K562 (cell line): Measurements from ENCODE around the gene PAFAH1B2. TPM values are rescaled to one million over a fixed set of nuclear protein-coding genes. Genes with fewer than 3 reads are reported as not detected.
"Not testable (repeated sequence)": the region's sequence is repeated elsewhere in the genome, so short reads cannot be mapped to it uniquely, and the experiment has no call there.

Experiments used
- ATAC-seq: fragments of 200-7000 bp; cut with Tn5 transposase; 3 replicates; pipeline ENCODE4 v1.9.1; 2020; ENCODE audit warnings: moderate library complexity
- BruUV-seq: library from RNA; stranded (reverse); fragments of 400-500 nt; replicated peaks from 2 replicates; lab custom pipeline; 2021; lab: Mats Ljungman, UMichigan
- CTCF ChIA-PET: fragments of 300-600 bp; formaldehyde crosslinking; extraction: SDS; loops from one replicate; lab custom pipeline; 2021; ENCODE audit warnings: low intra/inter-chr PET ratio; lab: Yijun Ruan, JAX
- POLR2A ChIA-PET: fragments of 300-600, 350-650 bp; sonication (Branson Sonifier 250); formaldehyde crosslinking; extraction: SDS; loops from one replicate; lab custom pipeline; 2021; ENCODE audit warnings: antibody characterized with exemption, inconsistent platforms; lab: Yijun Ruan, JAX
- DNase-seq, 4 experiments: peaks; one replicate each; pipeline versions ENCODE4 v3.0.0 to v3.0.0-alpha.2; 2011 to 2018; ENCODE audit warnings: low spot score in 3 of 4, mixed read lengths in 3 of 4; ENCODE audit errors: extremely low read depth in 1 of 4
- FAIRE-seq: peaks from 2 replicates; lab custom pipeline; 2011; peaks lifted over from hg19 to GRCh38; lab: Jason Lieb, UNC
- H2AFZ ChIP-seq: 2 replicates; pipeline ENCODE4 v1.6.0; 2011; ENCODE audit warnings: low read depth, low read length, control low read depth, inconsistent platforms
- H3K27ac ChIP-seq: fragments of 200-600 bp; 3 replicates; pipeline ENCODE4 v1.8.0; 2011; ENCODE audit warnings: low read depth, mild to moderate bottlenecking, control low read depth, inconsistent platforms, low read length, moderate library complexity, mixed read lengths; ENCODE audit errors: extremely low read depth
- H3K27me3 ChIP-seq, 2 experiments: fragments of 300-600 bp in 1 of 2; 2 replicates in 1 of 2; 3 replicates in 1 of 2; pipeline versions ENCODE4 v1.6.0 to v1.8.0; 2011; ENCODE audit warnings: inconsistent platforms in 2 of 2, low read length in 2 of 2, mild to moderate bottlenecking in 1 of 2, mixed read lengths in 1 of 2, moderate library complexity in 1 of 2; ENCODE audit not compliant: control insufficient read depth in 2 of 2, insufficient read depth in 2 of 2
- H3K36me3 ChIP-seq: fragments of 300-600 bp; 3 replicates; pipeline ENCODE4 v1.8.0; 2011; ENCODE audit warnings: mild to moderate bottlenecking, low read length, inconsistent platforms; ENCODE audit not compliant: control insufficient read depth, insufficient read depth
- H3K4me1 ChIP-seq, 2 experiments: fragments of 200-600 bp in 1 of 2; replicated peaks in 1 of 2; 2 replicates in 1 of 2; 3 replicates in 1 of 2; pipeline versions ENCODE4 v1.5.1 to v1.8.0; 2011; ENCODE audit warnings: inconsistent platforms in 2 of 2, low read length in 2 of 2, mild to moderate bottlenecking in 1 of 2, mixed read lengths in 1 of 2, moderate library complexity in 1 of 2; ENCODE audit not compliant: control insufficient read depth in 2 of 2, insufficient read depth in 2 of 2
- H3K4me2 ChIP-seq: 2 replicates; pipeline ENCODE4 v1.6.1; 2011; ENCODE audit warnings: low read length, control low read depth, inconsistent platforms, mixed read lengths; ENCODE audit not compliant: insufficient read depth
- H3K4me3 ChIP-seq: fragments of 200-600 bp; sonication (generic), shearing (Covaris generic); 2 replicates; pipeline ENCODE4 v1.5.1; 2016; ENCODE audit warnings: control low read depth, inconsistent platforms
- H3K79me2 ChIP-seq: fragments of 200-600 bp; 3 replicates; pipeline ENCODE4 v1.8.0; 2011; ENCODE audit warnings: low read length, inconsistent platforms; ENCODE audit not compliant: control insufficient read depth, insufficient read depth
- H3K9ac ChIP-seq, 2 experiments: 2 replicates each; pipeline versions ENCODE4 v1.6.0 to v1.6.1; 2011; ENCODE audit warnings: low read depth in 2 of 2, low read length in 2 of 2, control low read depth in 1 of 2, inconsistent platforms in 1 of 2, mild to moderate bottlenecking in 1 of 2, mixed read lengths in 1 of 2; ENCODE audit not compliant: insufficient read depth in 1 of 2
- H3K9me1 ChIP-seq: one replicate; pipeline ENCODE4 v1.6.0; 2011; ENCODE audit warnings: inconsistent platforms, mild to moderate bottlenecking, low read length, moderate library complexity; ENCODE audit not compliant: control insufficient read depth, insufficient read depth
- H3K9me3 ChIP-seq: replicated peaks from 2 replicates; pipeline ENCODE4 v1.5.1; 2011; ENCODE audit warnings: low read depth, low read length, inconsistent platforms; ENCODE audit not compliant: control insufficient read depth, insufficient read depth
- H4K20me1 ChIP-seq: replicated peaks from 2 replicates; pipeline ENCODE4 v1.6.1; 2011; ENCODE audit warnings: low read length, inconsistent platforms, mixed read lengths; ENCODE audit not compliant: control insufficient read depth, insufficient read depth
- C11orf30 ChIP-seq: fragments of 450-650 bp; IDR thresholded peaks from 2 replicates; pipeline ENCODE4 v1.6.1; 2016; ENCODE audit warnings: low read depth, mild to moderate bottlenecking
- EGR1 ChIP-seq: fragments of 450-650 bp; conservative IDR thresholded peaks from 2 replicates; pipeline ENCODE4 v1.6.1; 2017; ENCODE audit warnings: mild to moderate bottlenecking
- NFE2 ChIP-seq: IDR thresholded peaks from 2 replicates; pipeline ENCODE4 v1.6.1; 2014; ENCODE audit warnings: antibody characterized with exemption, low read depth
- NRF1 ChIP-seq, 2 experiments: fragments of 450-650 bp; IDR thresholded peaks in 1 of 2; conservative IDR thresholded peaks in 1 of 2; 2 replicates each; pipeline ENCODE4 v1.6.1; 2014; ENCODE audit warnings: mild to moderate bottlenecking in 2 of 2
- WGBS: fragments of 100-300 bp; shearing (Covaris generic); methylation state at CpG from one replicate; pipeline ENCODE4 v1.1.6; 2016; ENCODE audit warnings: low coverage, mixed read lengths; ENCODE audit not compliant: insufficient coverage; ENCODE audit errors: missing lambda C conversion rate; 5-methylcytosine and 5-hydroxymethylcytosine counted together
- in situ Hi-C: fragments of 300-500 bp; cut with MboI; formaldehyde crosslinking; loops from 4 replicates; pipeline ENCODE4 v1.15.0; 2018; ENCODE audit warnings: inconsistent platforms, mixed read lengths
- intact Hi-C: fragments of 100-400 bp; cut with micrococcal nuclease; formaldehyde crosslinking; loops from 2 replicates; pipeline ENCODE4 v1.14.2; 2022
- polyA plus RNA-seq, 8 experiments: library from polyadenylated mRNA; depleted of rRNA in 4 of 8; stranded (reverse) in 5 of 8; unstranded in 3 of 8; fragments of >200 nt; fragmentation: Nextera tagmentation in 2 of 8; fragmentation: Illumina TruSeq in 1 of 8; extraction: Ambion mirVana in 2 of 8; extraction: Trizol in 1 of 8; gene quantifications; 2 replicates each; pipeline versions ENCODE4 v1.2.1 to v1.2.3, GENCODE V29; 2011 to 2014; ENCODE audit warnings: inconsistent platforms in 1 of 8, missing spikeins in 1 of 8
- total RNA-seq, 7 experiments: library from RNA; depleted of rRNA in 6 of 7; stranded (reverse); fragments of >200 nt in 6 of 7; fragmentation: Illumina TruSeq in 2 of 7; extraction: Trizol in 2 of 7; gene quantifications; 2 replicates each; pipeline versions ENCODE4 v1.2.1 to v1.2.3, GENCODE V29; 2011 to 2021; ENCODE audit warnings: low replicate concordance in 1 of 7
- TF ChIP-seq, protein P1 (sequence below): fragments of 450-650 bp; formaldehyde crosslinking; IDR thresholded peaks from 2 replicates; pipeline ENCODE4 v1.4.0; 2022; ENCODE audit warnings: mild to moderate bottlenecking, moderate library complexity
- TF ChIP-seq, protein P2 (sequence below): sonication (generic); formaldehyde crosslinking; IDR thresholded peaks from 2 replicates; pipeline ENCODE4 v1.8.0; 2022; ENCODE audit warnings: mild to moderate bottlenecking, missing genetic modification reagents
- TF ChIP-seq, protein P3 (sequence below): IDR thresholded peaks from 2 replicates; pipeline ENCODE4 v1.6.1; 2016; ENCODE audit warnings: missing genetic modification characterization, missing compliant biosample characterization
- TF ChIP-seq, protein P4 (sequence below): fragments of 450-650 bp; IDR thresholded peaks from 2 replicates; pipeline ENCODE4 v1.6.1; 2016; ENCODE audit warnings: low read depth, mild to moderate bottlenecking, moderate library complexity

Gene PAFAH1B2
- total and polyA plus RNA-seq, 9 of the 15 experiments (the other 6 are each of a cell fraction or from before 2014, with no cell fraction given), result 27.8 to 94.7 (median 64.9) TPM

DNA sequence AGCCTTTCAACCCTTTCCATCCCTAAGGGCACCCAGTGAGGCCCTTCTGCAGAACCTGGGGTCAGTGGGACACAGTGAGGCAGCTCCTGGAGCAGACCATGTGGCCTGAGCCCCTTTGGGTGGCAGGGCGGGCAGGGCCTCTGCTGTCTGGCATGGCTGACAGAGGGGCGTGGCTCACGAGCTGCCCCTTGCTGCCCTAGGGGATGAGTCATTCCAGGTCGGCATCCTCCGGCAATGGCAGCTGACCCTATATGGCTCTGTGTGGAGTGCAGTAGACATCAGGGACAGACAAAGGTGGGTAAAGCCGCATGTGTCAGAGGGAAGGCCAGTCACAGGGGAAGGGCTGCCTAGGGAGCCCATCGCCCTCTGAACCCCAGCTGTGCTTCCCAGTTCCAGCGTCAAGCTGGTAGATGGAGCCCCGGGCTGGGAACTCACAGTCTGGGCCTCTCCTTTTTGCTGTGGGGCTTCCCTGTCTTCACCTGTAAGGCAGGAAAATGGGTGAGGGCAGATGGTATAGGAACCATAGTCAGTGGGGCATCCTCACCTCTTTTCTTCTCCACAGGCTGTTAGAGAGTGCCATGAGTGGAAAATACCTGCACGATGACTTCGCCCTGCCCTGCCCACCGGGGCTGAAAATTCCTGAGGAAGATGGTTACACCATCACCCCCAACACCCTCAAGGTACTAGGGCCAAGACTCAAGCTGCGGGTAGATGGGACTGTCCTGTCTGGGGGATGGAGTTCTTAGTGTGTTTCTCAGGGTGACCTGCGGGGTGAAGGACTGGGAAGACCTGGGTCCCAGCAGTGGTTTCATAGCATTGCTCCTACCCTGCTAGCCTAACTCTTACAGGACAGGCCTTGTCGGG lies 6.6 kb upstream of the PAFAH1B2 start:
- H3K9ac ChIP-seq, H3K9me3 ChIP-seq, H3K4me3 ChIP-seq, CTCF ChIA-PET, DNase-seq, H3K27ac ChIP-seq, H3K4me1 ChIP-seq, intact Hi-C loops, H3K36me3 ChIP-seq, BruUV-seq, H3K79me2 ChIP-seq, H3K4me2 ChIP-seq, POLR2A ChIA-PET, H3K9me1 ChIP-seq, H4K20me1 ChIP-seq, H3K27me3 ChIP-seq, H2AFZ ChIP-seq: not testable (repeated sequence)
- peak; percentile 72 for FAIRE-seq
- in situ Hi-C loops, result loop anchor here (5.0 kb wide), 1 partner anchor 70 kb away; no protein-coding TSS in a partner anchor
- ATAC-seq, result peak; percentile 25
- WGBS, result no CpG with 5 or more reads among the region's 15 CpGs

DNA sequence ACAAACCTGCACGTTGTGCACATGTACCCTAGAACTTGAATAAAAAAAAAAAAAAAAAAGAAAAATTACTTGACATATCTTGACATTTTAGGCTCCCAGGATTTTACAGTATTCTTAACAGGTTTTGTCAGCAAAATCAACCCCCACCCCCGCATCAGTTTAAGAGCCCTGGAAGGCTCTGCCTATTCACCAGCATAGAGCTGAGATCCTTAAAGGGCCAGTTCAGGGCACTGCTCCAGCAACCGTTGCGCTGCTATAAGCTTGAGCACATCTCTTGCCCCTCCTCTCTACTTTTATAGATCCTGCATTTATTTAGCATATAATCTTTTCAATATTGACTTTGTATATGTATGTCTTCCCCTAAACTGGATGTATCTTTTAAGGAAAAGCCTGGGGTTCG lies 697 bp upstream of the PAFAH1B2 start:
- H3K27ac ChIP-seq, result peak overlapping the region; percentile 88
- no peaks in the 10 kb centered on the region for H3K27me3 ChIP-seq
- peaks cover 48% of the 10 kb centered on the region for H3K79me2 ChIP-seq
- no peaks in the 10 kb centered on the region for H3K9me1 ChIP-seq
- peak overlapping the region; percentile 100 for H3K4me2 ChIP-seq
- 1% methylated on average over 4 of the region's 5 CpGs for WGBS
- CTCF ChIA-PET, result no interaction called here
- peaks cover 27% of the 10 kb centered on the region for H3K36me3 ChIP-seq
- FAIRE-seq (no peak), DNase-seq (peak; percentile 27 to 79 (median 49)), ATAC-seq (peak; percentile 75)
- intact Hi-C loops, result no loop called here
- H3K4me1 ChIP-seq, result peaks cover 12 to 22% of the 10 kb centered on the region in 2 experiments; a peak in 4 of 5 replicates
- H3K9me3 ChIP-seq, result no peaks in the 10 kb centered on the region
- peak overlapping the region; percentile 99 for H2AFZ ChIP-seq
- POLR2A ChIA-PET, result interaction anchor here (0.6 to 2.0 kb wide), 6 partner anchors 16 to 323 kb away, joined by 3 to 18 read pairs (median 4); partner anchors contain the start of gene CEP164
- peak overlapping the region in 1 of 2 experiments; percentile 90; a peak in 2 of 4 replicates for H3K9ac ChIP-seq
- H4K20me1 ChIP-seq, result peaks cover 6% of the 10 kb centered on the region
- peak overlapping the region; percentile 89 for H3K4me3 ChIP-seq
- in situ Hi-C loops, result no loop called here
- BruUV-seq, result no TSS peak
- TF ChIP-seq EGR1 (peak; percentile 91), NFE2 (0 out of 2 replicates have a peak, but pooled peaks have one; percentile 3), C11orf30 (peak; percentile 7; the same call in 1 of the 2 replicates), NRF1 (conservative IDR thresholded peaks at IDR 0.05 in 1 of 2, IDR thresholded peaks at IDR 0.05 in 1 of 2) (peak in 1 of 2 experiments; percentile 28; a peak in 1 of 4 replicates)
- TF ChIP-seq, protein P1, sequence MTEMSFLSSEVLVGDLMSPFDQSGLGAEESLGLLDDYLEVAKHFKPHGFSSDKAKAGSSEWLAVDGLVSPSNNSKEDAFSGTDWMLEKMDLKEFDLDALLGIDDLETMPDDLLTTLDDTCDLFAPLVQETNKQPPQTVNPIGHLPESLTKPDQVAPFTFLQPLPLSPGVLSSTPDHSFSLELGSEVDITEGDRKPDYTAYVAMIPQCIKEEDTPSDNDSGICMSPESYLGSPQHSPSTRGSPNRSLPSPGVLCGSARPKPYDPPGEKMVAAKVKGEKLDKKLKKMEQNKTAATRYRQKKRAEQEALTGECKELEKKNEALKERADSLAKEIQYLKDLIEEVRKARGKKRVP, result no peak
- TF ChIP-seq, protein P2, sequence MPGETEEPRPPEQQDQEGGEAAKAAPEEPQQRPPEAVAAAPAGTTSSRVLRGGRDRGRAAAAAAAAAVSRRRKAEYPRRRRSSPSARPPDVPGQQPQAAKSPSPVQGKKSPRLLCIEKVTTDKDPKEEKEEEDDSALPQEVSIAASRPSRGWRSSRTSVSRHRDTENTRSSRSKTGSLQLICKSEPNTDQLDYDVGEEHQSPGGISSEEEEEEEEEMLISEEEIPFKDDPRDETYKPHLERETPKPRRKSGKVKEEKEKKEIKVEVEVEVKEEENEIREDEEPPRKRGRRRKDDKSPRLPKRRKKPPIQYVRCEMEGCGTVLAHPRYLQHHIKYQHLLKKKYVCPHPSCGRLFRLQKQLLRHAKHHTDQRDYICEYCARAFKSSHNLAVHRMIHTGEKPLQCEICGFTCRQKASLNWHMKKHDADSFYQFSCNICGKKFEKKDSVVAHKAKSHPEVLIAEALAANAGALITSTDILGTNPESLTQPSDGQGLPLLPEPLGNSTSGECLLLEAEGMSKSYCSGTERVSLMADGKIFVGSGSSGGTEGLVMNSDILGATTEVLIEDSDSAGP (CRISPR knock-in tag), result peak; percentile 91
- TF ChIP-seq, protein P3, sequence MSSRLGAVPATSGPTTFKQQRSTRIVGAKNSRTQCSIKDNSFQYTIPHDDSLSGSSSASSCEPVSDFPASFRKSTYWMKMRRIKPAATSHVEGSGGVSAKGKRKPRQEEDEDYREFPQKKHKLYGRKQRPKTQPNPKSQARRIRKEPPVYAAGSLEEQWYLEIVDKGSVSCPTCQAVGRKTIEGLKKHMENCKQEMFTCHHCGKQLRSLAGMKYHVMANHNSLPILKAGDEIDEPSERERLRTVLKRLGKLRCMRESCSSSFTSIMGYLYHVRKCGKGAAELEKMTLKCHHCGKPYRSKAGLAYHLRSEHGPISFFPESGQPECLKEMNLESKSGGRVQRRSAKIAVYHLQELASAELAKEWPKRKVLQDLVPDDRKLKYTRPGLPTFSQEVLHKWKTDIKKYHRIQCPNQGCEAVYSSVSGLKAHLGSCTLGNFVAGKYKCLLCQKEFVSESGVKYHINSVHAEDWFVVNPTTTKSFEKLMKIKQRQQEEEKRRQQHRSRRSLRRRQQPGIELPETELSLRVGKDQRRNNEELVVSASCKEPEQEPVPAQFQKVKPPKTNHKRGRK, result no peak
- TF ChIP-seq, protein P4, sequence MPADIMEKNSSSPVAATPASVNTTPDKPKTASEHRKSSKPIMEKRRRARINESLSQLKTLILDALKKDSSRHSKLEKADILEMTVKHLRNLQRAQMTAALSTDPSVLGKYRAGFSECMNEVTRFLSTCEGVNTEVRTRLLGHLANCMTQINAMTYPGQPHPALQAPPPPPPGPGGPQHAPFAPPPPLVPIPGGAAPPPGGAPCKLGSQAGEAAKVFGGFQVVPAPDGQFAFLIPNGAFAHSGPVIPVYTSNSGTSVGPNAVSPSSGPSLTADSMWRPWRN, result no peak
